ENCODE data around the gene PJA1.

Gene PJA1

DNA sequence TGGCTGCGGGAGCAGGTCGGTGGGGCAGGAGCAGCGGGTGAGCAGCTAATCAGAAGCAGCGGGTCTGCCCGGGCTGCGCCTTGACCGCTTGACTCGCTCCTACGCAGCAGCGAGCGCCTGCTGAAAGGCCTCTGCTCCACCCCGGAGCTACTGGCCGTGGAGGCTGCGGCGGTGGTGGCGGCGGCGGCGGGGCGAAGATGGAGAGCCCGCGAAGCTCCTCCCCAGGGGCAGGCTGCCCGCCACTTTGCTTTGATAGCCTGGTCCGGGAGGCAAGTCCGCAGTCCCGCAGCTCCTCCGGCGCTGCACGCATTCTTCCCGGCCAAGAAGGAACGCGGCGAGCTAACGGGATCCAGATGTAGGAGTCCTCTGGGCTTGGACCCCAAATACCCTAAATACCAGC is 36.7 kb downstream of the PJA1 start:
- Histone ChIP-seq H3K4me3 (ENCODE audit: low read depth, low read length, poor library complexity, severe bottlenecking) (no peak overlapping the region), H4K20me1 (ENCODE audit: insufficient read depth, low read length) (no peaks in the 10 kb centered on the region), H3K4me1 (ENCODE audit: insufficient read depth, low read length, severe bottlenecking) (no peaks in the 10 kb centered on the region), H3K27ac (ENCODE audit: low read depth, low read length, poor library complexity, severe bottlenecking) (no peak overlapping the region), H3K79me2 (ENCODE audit: insufficient read depth, low read length) (no peaks in the 10 kb centered on the region), H2AFZ (ENCODE audit: low read length) (no peak overlapping the region), H3K9me2 (ENCODE audit: low read depth, low read length) (no peaks in the 10 kb centered on the region), H3K27me3 (ENCODE audit: insufficient read depth, low read length) (no peaks in the 10 kb centered on the region), H3F3A (ENCODE audit: insufficient read depth, low read length) (no peaks in the 10 kb centered on the region), H3K4me2 (ENCODE audit: low read length) (no peak overlapping the region), H3K36me3 (ENCODE audit: insufficient read depth, low read length) (no peaks in the 10 kb centered on the region), H3K9me3 (ENCODE audit: low read length) (no peaks in the 10 kb centered on the region), H3K9ac (ENCODE audit: low read length) (no peak overlapping the region)
- TF ChIP-seq EZH2 (IDR thresholded peaks at IDR 0.05; ENCODE audit: borderline replicate concordance, low read length): no peak
- TF ChIP-seq, protein P1, sequence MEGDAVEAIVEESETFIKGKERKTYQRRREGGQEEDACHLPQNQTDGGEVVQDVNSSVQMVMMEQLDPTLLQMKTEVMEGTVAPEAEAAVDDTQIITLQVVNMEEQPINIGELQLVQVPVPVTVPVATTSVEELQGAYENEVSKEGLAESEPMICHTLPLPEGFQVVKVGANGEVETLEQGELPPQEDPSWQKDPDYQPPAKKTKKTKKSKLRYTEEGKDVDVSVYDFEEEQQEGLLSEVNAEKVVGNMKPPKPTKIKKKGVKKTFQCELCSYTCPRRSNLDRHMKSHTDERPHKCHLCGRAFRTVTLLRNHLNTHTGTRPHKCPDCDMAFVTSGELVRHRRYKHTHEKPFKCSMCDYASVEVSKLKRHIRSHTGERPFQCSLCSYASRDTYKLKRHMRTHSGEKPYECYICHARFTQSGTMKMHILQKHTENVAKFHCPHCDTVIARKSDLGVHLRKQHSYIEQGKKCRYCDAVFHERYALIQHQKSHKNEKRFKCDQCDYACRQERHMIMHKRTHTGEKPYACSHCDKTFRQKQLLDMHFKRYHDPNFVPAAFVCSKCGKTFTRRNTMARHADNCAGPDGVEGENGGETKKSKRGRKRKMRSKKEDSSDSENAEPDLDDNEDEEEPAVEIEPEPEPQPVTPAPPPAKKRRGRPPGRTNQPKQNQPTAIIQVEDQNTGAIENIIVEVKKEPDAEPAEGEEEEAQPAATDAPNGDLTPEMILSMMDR (IDR thresholded peaks at IDR 0.05; ENCODE audit: low read length): no peak

DNA sequence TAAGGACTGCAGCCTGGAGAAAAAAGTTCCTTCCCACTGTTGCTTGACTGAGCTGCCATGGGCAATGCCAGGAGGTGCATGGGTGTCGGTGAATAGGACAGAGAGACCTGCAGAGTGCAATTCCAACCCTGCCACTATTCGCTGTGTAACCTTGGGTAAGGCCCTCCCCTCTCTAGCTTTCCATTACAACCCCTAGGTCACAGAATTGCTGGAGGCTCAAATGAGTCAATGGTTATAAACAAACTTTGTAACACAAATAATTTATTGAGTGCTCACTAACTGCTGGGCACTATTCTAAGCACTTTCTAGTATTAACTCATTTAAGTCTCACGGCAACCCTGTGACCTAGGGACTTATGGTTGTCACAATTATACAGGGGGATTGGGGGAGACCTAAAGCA is 37.8 kb downstream of the PJA1 start:
- H3K79me2 ChIP-seq (ENCODE audit: insufficient read depth, low read length): no peaks in the 10 kb centered on the region
- no peaks in the 10 kb centered on the region for H3K4me1 ChIP-seq (ENCODE audit: insufficient read depth, low read length, severe bottlenecking)
- H3K4me2 ChIP-seq (ENCODE audit: low read length): no peak overlapping the region
- H3K36me3 ChIP-seq (ENCODE audit: insufficient read depth, low read length): no peaks in the 10 kb centered on the region
- no peak overlapping the region for H3K27ac ChIP-seq (ENCODE audit: low read depth, low read length, poor library complexity, severe bottlenecking)
- H3K9me3 ChIP-seq (ENCODE audit: low read length): no peaks in the 10 kb centered on the region
- no peak overlapping the region for H3K9ac ChIP-seq (ENCODE audit: low read length)
- no peak overlapping the region for H3K4me3 ChIP-seq (ENCODE audit: low read depth, low read length, poor library complexity, severe bottlenecking)
- H2AFZ ChIP-seq (ENCODE audit: low read length): no peak overlapping the region
- H4K20me1 ChIP-seq (ENCODE audit: insufficient read depth, low read length): no peaks in the 10 kb centered on the region
- H3K27me3 ChIP-seq (ENCODE audit: insufficient read depth, low read length): no peaks in the 10 kb centered on the region
- TF ChIP-seq, protein P1 (IDR thresholded peaks at IDR 0.05; ENCODE audit: low read length): no peak
- no peak for TF ChIP-seq EZH2 (IDR thresholded peaks at IDR 0.05; ENCODE audit: borderline replicate concordance, low read length)
- no peaks in the 10 kb centered on the region for H3F3A ChIP-seq (ENCODE audit: insufficient read depth, low read length)
- H3K9me2 ChIP-seq (ENCODE audit: low read depth, low read length): no peaks in the 10 kb centered on the region

DNA sequence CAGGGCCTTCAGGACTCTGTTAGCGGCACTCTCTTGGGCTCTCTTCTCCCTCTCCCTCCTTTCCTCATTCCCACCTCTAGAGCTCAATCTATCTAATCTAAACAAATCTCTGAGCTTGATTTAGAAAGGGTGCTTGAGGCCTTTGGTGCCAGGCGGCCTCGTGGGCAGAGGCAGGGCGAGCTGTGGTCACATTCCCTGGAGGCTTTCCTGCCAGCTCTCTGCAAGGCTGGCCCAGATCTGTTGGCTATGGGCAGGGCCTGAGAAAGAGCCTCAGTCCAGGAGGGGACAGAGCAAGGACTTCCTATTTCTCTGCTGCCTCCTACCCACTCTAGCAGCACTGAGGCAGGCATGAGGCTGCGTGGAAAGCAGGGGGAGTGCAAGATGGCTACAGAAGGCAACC is 38.6 kb downstream of the PJA1 start:
- H4K20me1 ChIP-seq (ENCODE audit: insufficient read depth, low read length): no peaks in the 10 kb centered on the region
- H3K36me3 ChIP-seq (ENCODE audit: insufficient read depth, low read length): no peaks in the 10 kb centered on the region
- no peak for TF ChIP-seq EZH2 (IDR thresholded peaks at IDR 0.05; ENCODE audit: borderline replicate concordance, low read length)
- TF ChIP-seq, protein P1 (IDR thresholded peaks at IDR 0.05; ENCODE audit: low read length): no peak
- H3K9me2 ChIP-seq (ENCODE audit: low read depth, low read length): no peaks in the 10 kb centered on the region
- no peaks in the 10 kb centered on the region for H3F3A ChIP-seq (ENCODE audit: insufficient read depth, low read length)
- no peaks in the 10 kb centered on the region for H3K79me2 ChIP-seq (ENCODE audit: insufficient read depth, low read length)
- no peaks in the 10 kb centered on the region for H3K27me3 ChIP-seq (ENCODE audit: insufficient read depth, low read length)
- H2AFZ ChIP-seq (ENCODE audit: low read length): no peak overlapping the region
- no peak overlapping the region for H3K9ac ChIP-seq (ENCODE audit: low read length)
- H3K27ac ChIP-seq (ENCODE audit: low read depth, low read length, poor library complexity, severe bottlenecking): no peak overlapping the region
- no peaks in the 10 kb centered on the region for H3K9me3 ChIP-seq (ENCODE audit: low read length)
- no peak overlapping the region for H3K4me3 ChIP-seq (ENCODE audit: low read depth, low read length, poor library complexity, severe bottlenecking)
- H3K4me2 ChIP-seq (ENCODE audit: low read length): no peak overlapping the region
- H3K4me1 ChIP-seq (ENCODE audit: insufficient read depth, low read length, severe bottlenecking): no peaks in the 10 kb centered on the region

Measured in OCI-LY1 (cell line).